ENCODE measurements around the gene CYB561A3.

GRCh38 chr11:61372659-61373420 is 11.2 kb upstream of the CYB561A3 start:
- TF ChIP-seq CTCF (IDR thresholded peaks at IDR 0.05), result no peak
- no peak for TF ChIP-seq EZH2 (IDR thresholded peaks at IDR 0.05)
